ENCODE measurements around the gene DYDC1.

DNA sequence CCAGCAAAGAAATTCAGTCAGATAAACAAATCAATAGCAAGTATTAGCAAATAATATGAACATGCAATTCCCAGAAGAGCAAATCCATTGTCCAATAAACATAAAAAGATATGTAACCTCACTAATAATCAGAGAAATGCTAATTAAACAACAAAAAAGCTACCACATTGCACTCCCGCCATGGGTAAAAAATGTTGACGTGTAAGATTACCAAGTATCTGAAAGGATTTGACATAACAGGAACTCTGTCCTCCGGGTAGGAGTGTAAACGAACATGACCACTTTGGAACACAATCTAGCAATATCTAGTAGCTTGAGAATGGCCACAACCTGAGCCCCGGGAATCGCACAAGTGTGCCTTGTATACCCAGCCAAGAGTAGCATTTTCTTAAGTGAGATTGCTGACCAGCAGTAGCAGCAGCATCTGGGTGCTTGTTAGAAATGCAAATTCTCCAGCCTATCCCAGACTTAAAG is 31.6 kb downstream of the DYDC1 start:
- TF ChIP-seq, protein P1, sequence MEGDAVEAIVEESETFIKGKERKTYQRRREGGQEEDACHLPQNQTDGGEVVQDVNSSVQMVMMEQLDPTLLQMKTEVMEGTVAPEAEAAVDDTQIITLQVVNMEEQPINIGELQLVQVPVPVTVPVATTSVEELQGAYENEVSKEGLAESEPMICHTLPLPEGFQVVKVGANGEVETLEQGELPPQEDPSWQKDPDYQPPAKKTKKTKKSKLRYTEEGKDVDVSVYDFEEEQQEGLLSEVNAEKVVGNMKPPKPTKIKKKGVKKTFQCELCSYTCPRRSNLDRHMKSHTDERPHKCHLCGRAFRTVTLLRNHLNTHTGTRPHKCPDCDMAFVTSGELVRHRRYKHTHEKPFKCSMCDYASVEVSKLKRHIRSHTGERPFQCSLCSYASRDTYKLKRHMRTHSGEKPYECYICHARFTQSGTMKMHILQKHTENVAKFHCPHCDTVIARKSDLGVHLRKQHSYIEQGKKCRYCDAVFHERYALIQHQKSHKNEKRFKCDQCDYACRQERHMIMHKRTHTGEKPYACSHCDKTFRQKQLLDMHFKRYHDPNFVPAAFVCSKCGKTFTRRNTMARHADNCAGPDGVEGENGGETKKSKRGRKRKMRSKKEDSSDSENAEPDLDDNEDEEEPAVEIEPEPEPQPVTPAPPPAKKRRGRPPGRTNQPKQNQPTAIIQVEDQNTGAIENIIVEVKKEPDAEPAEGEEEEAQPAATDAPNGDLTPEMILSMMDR (IDR thresholded peaks at IDR 0.05; ENCODE audit: low read depth, low read length, poor library complexity, severe bottlenecking), result no peak
- no peak for TF ChIP-seq EZH2phosphoT487 (IDR thresholded peaks at IDR 0.05; ENCODE audit: borderline replicate concordance, low read length)
